SH-SY5Y (cell line): ENCODE measurements around the gene CFAP57.

ENCODE experiments used
- GATA2 ChIP-seq: IDR thresholded peaks from 2 replicates; pipeline ENCODE4 v1.6.1; 2011; ENCODE audit warnings: mild to moderate bottlenecking, low read depth, low read length
- GATA3 ChIP-seq: IDR thresholded peaks from 2 replicates; pipeline ENCODE4 v1.6.1; 2011; ENCODE audit warnings: low read depth, mild to moderate bottlenecking, low read length, moderate library complexity

DNA sequence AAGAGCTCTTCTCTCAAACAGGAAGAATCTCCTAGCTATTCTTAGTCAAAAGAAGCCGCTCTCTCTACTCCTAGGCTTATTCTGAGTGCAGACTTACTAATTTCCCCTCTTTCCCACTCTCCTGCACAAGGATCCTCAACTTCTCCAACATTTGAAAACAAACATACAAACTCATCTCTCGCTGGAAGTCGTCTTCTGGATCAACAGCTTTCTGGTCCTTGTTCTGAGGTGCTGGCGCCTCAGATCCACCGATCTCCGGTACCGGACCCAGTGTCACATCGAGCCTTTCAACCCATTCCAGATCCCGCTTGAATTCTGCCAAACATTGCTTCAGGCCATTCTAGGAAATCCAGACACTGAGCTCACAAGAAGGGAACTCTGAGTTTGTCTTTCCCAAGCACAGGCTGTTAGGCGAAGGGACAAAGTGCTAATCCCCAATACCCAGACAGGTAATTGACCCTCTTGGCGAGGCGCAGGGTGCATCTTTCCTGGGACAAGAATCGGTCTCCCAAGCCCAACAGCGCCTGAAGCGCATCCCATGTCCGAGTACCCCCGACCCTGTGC, 736 bp upstream of the CFAP57 start:
- TF ChIP-seq GATA2 (no peak), GATA3 (no peak)
